Endothelial cell of umbilical vein (primary cell): Measurements from ENCODE around the gene NT5DC1.

Experiments
- EZH2 ChIP-seq: IDR thresholded peaks from 2 replicates; pipeline ENCODE4 v1.6.1; 2012; ENCODE audit warnings: borderline replicate concordance, low read depth, mild to moderate bottlenecking, moderate library complexity, low read length, inconsistent platforms; ENCODE audit not compliant: severe bottlenecking
- FOS ChIP-seq: IDR thresholded peaks from 2 replicates; pipeline ENCODE4 v1.6.1; 2011; ENCODE audit warnings: mild to moderate bottlenecking, low read length, moderate library complexity, borderline replicate concordance; ENCODE audit not compliant: insufficient read depth

- TF ChIP-seq FOS (no peak), EZH2 (no peak)
Measured at GRCh38 chr6:116165596-116165995, 64.9 kb downstream of the NT5DC1 start.
